Subcutaneous adipose tissue (tissue), 4 donors: ENCODE results near the gene IFT122. TPM values are rescaled to one million over a fixed set of nuclear protein-coding genes. Genes with fewer than 3 reads are reported as not detected.

Experiments
- total RNA-seq, 4 donors: library from RNA; depleted of rRNA; stranded (reverse); fragments of >200 nt; gene quantifications; one replicate each; pipeline ENCODE4 v1.1.0, GENCODE V29; 2016
- TF ChIP-seq, protein P1 (sequence below): fragments of 450-650 bp; IDR thresholded peaks from one replicate; pipeline ENCODE4 v1.5.1; 2016; ENCODE audit warnings: low read depth, mild to moderate bottlenecking, control low read depth, antibody characterized with exemption, moderate library complexity

The IFT122 gene
- total RNA-seq, 4 donors from 2014 or later = 26.4 to 57.3 (median 45.3) TPM

DNA sequence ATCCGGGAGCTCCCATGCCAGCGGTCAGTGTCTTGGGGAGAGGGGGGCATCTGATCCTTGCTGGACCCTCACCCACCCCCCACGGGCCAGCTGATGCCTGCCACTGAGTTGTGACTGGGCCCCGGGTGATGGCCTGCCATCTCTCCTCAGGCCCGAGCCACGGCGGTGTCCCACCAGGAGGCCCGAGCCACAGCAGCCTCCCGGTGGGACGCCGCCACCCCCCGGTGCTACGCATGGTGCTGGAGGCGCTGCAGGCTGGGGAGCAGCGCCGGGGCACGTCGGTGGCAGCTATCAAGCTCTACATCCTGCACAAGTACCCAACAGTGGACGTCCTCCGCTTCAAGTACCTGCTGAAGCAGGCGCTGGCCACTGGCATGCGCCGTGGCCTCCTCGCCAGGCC, 107.2 kb downstream of the IFT122 start:
- TF ChIP-seq, protein P1, sequence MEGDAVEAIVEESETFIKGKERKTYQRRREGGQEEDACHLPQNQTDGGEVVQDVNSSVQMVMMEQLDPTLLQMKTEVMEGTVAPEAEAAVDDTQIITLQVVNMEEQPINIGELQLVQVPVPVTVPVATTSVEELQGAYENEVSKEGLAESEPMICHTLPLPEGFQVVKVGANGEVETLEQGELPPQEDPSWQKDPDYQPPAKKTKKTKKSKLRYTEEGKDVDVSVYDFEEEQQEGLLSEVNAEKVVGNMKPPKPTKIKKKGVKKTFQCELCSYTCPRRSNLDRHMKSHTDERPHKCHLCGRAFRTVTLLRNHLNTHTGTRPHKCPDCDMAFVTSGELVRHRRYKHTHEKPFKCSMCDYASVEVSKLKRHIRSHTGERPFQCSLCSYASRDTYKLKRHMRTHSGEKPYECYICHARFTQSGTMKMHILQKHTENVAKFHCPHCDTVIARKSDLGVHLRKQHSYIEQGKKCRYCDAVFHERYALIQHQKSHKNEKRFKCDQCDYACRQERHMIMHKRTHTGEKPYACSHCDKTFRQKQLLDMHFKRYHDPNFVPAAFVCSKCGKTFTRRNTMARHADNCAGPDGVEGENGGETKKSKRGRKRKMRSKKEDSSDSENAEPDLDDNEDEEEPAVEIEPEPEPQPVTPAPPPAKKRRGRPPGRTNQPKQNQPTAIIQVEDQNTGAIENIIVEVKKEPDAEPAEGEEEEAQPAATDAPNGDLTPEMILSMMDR = no peak

DNA sequence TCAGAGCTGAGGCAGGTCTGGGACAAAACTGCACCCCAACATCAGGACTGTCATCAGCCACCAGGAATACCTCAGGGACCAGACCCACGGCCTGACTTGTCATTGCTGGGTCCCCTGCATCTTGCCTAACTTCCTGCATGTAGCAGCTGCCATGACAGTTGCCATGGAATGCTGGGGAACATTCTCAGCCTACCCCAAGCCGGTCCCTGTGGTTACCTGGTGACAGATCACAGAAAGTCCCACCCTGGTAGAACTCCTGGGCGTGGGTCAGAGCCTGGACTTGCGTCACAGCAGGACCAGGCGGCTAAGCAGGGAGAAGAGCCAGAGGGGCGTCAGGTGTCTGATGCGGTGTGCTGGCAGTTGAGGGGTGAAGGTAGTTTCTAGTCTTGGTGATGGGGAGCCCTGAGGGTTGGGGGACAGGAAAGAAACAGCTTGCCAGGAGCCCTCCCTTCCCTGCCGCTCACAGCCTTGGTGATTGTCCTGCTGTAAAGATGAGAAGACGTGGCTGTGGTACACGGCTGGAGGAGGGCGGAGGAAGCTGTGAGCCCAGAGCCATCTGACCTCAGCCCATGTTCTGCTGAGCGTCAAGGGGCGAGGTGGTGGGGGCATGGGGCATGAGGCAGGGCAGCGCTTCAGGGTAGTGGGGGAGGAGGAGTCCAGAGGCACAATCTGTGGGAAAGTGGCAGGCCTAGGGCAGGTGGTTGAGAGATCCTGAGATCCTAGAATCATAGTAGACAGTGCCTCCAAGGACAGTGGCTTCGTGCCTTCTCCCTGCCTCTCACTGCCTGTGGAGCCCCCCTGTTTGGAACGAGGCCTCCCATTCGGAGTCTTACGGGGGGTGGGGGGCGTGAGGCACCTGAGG, 108.3 kb downstream of the IFT122 start:
- TF ChIP-seq, protein P1 = no peak

DNA sequence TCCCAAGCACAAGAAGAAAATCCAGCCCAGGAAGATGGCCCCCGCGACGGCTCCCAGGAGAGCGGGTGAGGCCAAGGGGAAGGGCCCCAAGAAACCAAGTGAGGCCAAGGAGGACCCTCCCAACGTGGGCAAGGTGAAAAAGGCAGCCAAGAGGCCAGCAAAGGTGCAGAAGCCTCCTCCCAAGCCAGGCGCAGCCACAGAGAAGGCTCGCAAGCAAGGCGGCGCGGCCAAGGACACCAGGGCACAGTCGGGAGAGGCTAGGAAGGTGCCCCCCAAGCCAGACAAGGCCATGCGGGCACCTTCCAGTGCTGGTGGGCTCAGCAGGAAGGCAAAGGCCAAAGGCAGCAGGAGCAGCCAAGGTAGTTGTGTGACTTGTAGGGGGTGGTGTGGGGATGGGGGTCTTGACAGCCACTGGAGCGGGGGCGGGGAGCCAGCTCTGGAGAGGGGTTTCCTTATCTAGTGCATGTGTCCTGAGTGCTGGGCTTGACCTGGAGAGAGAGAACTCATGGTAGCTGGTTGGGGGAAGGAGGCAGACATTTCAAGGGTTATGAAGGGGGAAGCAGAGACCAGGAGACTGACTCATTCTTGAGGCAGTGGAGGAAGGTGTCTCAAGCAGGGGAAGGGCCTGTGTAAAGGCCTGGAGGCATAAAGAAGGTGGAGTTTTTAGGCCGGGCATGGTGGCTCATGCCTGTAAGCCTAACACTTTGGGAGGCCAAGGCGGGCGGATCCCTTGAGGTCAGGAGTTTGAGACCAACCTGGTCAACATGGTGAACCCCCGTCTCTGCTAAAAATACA, 109.2 kb downstream of the IFT122 start:
- TF ChIP-seq, protein P1 = no peak

DNA sequence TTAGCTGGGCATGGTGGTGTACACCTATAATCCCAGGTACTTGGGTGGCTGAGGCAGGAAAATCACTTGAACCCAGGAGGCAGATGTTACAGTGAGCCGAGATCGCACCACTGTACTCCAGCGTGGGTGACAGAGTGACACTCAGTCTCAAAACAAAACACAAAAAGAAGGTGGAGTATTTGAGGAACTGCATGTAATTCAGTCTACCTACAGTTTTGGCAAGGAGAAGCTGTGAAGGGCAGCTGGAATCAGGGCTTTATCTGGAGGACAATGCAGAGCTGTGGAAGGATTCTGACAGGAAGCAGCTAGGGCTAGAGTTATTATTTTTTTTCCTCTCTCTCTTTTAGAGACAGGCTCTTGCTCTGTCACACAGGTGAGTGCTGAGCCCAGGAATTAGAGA, 109.8 kb downstream of the IFT122 start:
- TF ChIP-seq, protein P1 = no peak

DNA sequence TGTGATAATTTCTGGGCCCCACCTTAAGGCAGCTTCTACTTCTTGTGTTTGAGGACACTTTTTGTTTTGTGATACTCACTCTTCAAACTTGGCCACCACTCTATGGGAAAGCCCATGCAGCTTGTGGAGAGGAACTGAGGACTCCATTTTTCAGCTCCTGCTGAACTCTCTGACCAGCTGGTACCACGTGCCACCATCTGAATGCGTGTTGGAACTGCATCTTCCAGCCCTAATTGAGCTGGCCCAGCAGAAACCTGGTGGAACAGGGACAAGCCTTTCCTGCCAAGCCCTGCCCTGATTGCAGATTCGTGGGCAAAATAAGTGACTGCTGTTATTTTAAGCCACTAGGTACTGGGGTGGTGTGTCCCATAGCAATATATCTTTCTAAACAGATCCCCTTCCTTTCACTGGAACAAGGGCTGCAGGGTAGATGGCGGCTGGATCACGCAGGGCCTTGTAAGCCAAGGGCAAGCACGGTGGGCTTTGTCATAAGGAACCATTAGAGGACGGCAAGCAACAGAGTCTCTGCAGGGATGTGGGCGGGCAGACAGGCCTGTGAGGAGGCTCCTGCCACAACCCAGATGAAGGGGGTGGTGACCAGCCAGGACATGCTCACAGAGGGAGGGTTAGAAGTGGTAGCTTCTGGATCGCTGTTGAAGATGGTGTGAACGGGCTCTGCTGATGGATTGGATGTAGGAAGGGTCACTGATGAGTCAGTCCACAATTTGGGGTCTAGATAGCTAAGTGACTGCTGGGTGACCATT, 112.4 kb downstream of the IFT122 start:
- TF ChIP-seq, protein P1 = no peak

DNA sequence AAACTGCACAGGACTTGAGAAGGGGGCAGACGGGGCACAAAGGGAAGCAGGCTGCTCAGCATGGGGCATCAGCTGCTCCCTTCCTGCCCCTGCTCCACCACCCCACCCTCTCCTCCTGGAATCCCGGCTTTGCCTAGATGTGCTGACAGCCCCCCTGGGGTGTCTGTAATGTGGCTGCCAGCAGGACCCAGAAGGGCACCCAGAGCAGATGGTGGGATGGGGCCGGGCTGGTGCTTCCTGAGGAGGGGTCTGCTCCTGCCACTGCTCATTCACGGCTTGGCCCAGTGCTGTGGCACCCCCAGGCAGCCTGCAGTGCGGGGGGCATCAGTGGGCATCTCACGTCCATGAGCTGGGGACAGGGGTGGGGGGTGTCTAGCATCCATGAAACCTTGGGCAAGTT, 113.1 kb downstream of the IFT122 start:
- TF ChIP-seq, protein P1 = no peak

DNA sequence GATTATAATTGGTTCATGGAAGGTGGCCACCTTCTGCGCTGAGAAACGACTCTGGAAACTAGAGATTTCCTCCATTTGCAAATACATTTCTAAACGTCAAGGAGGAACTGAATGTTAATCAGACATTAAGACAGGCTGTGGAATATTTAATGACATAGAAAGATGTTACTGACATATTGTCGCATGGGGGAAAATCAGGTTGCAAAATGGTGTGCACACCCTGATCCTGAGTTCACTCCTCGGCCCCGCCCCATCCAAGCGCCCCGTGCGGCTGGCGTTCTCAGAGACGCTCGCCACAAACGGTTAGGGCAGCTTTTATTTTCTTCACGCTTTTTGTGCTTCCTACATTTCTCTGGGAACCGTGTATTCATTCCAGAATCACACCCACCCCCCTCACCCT, 113.7 kb downstream of the IFT122 start:
- TF ChIP-seq, protein P1 = no peak
